Upper lobe of left lung (tissue), 6 donors: ENCODE measurements around the gene EXTL2. TPM values are rescaled to one million over a fixed set of nuclear protein-coding genes. Genes with fewer than 3 reads are reported as not detected.

ENCODE experiments used
- ATAC-seq, 2 donors: fragments of 200-7000 bp; cut with Tn5 transposase; one replicate each; pipeline ENCODE4 v1.9.1; 2022; ENCODE audit warnings: mild to moderate bottlenecking in 2 of 2, moderate library complexity in 2 of 2; ENCODE audit not compliant: low FRiP score in 2 of 2
- DNase-seq, 2 donors: peaks; one replicate each; pipeline ENCODE4 v3.0.0-alpha.2; 2019 to 2020
- H3K27ac ChIP-seq, 4 donors: fragments of 200-600 bp; sonication (generic); one replicate each; pipeline ENCODE4 v1.5.1; 2016 to 2019
- H3K27me3 ChIP-seq, 4 donors: fragments of 200-600 bp; sonication (generic); one replicate each; pipeline ENCODE4 v1.5.1; 2017 to 2019
- H3K36me3 ChIP-seq, 4 donors: fragments of 200-600 bp; sonication (generic); one replicate each; pipeline ENCODE4 v1.5.1; 2016 to 2019
- H3K4me1 ChIP-seq, 4 donors: fragments of 200-600 bp; sonication (generic); one replicate each; pipeline ENCODE4 v1.5.1; 2018 to 2019
- H3K4me3 ChIP-seq, 4 donors: fragments of 200-600 bp; sonication (generic); one replicate each; pipeline ENCODE4 v1.5.1; 2017 to 2019; ENCODE audit warnings: mild to moderate bottlenecking in 2 of 4, moderate library complexity in 1 of 4
- H3K9me3 ChIP-seq, 4 donors: fragments of 200-600 bp; sonication (generic); one replicate each; pipeline ENCODE4 v1.5.1; 2018 to 2019
- CTCF ChIP-seq, 6 experiments: fragments of 450-650 bp in 4 of 6; fragments of 200-600 bp in 2 of 6; sonication (generic) in 2 of 6; IDR thresholded peaks; one replicate each; pipeline ENCODE4 v1.5.1; 2016 to 2019; ENCODE audit warnings: antibody characterized with exemption in 6 of 6
- EP300 ChIP-seq, 4 donors: sonication (generic); formaldehyde crosslinking; IDR thresholded peaks; one replicate each; pipeline ENCODE4 v1.5.1; 2017; ENCODE audit warnings: antibody characterized with exemption in 4 of 4, control low read depth in 2 of 4
- POLR2A ChIP-seq, 4 donors: fragments of 450-650 bp; IDR thresholded peaks; one replicate each; pipeline ENCODE4 v1.5.1; 2016 to 2017; ENCODE audit warnings: antibody characterized with exemption in 4 of 4, mild to moderate bottlenecking in 2 of 4
- POLR2AphosphoS5 ChIP-seq, 2 donors: sonication (generic); formaldehyde crosslinking; IDR thresholded peaks; one replicate each; pipeline ENCODE4 v1.5.1; 2017; ENCODE audit warnings: antibody characterized with exemption in 2 of 2
- WGBS, 2 donors: methylation state at CpG; one replicate each; pipeline ENCODE4 v1.1.5; 2017 to 2018; 5-methylcytosine and 5-hydroxymethylcytosine counted together
- total RNA-seq, 6 donors: library from RNA; depleted of rRNA in 4 of 6; stranded (reverse); fragments of >200 nt in 4 of 6; gene quantifications; one replicate each; pipeline versions ENCODE4 v1.1.0 to v1.2.1, GENCODE V29; 2016 to 2021
- donor health status: DM: no; HTN: no; CAD: no; lungs with moderate emphysema.
- donor health status: DM: no; HTN: yes; CAD: no; lungs with severe emphysema.

The EXTL2 gene
- total RNA-seq, 6 donors from 2014 or later, result 5.2 to 15.3 (median 8.1) TPM

- TF ChIP-seq CTCF (IDR thresholded peaks at IDR 0.05), result no peak
- TF ChIP-seq EP300 (IDR thresholded peaks at IDR 0.05), result no peak
- TF ChIP-seq POLR2AphosphoS5 (IDR thresholded peaks at IDR 0.05), result no peak
- no peak for TF ChIP-seq POLR2A (IDR thresholded peaks at IDR 0.05)
- peaks cover 0 to 6% (median 0%) of the 10 kb centered on the region in 4 donors for H3K36me3 ChIP-seq
- H3K27ac ChIP-seq, result no peak overlapping the region
- no peaks in the 10 kb centered on the region for H3K4me1 ChIP-seq
- ATAC-seq (no peak), DNase-seq (no peak)
- 89 to 92% methylated on average over 3 of the region's 3 CpGs for WGBS, 2 donors
- H3K4me3 ChIP-seq, result no peak overlapping the region
- no peaks in the 10 kb centered on the region for H3K27me3 ChIP-seq
- no peaks in the 10 kb centered on the region for H3K9me3 ChIP-seq
Observed at GRCh38 chr1:100881687-100882086, 13.0 kb downstream of the EXTL2 start.

- H3K4me1 ChIP-seq, result no peaks in the 10 kb centered on the region
- no peak overlapping the region for H3K4me3 ChIP-seq
- H3K27ac ChIP-seq, result no peak overlapping the region
- ATAC-seq, result no peak
- no peak for DNase-seq
- no peaks in the 10 kb centered on the region for H3K27me3 ChIP-seq
- no peaks in the 10 kb centered on the region for H3K9me3 ChIP-seq
- TF ChIP-seq CTCF (IDR thresholded peaks at IDR 0.05), result no peak
- no peak for TF ChIP-seq POLR2A (IDR thresholded peaks at IDR 0.05)
- no peak for TF ChIP-seq EP300 (IDR thresholded peaks at IDR 0.05)
- TF ChIP-seq POLR2AphosphoS5 (IDR thresholded peaks at IDR 0.05), result no peak
- no peaks in the 10 kb centered on the region for H3K36me3 ChIP-seq
Observed at GRCh38 chr1:100879422-100879821, 15.2 kb downstream of the EXTL2 start.

- no peak for TF ChIP-seq CTCF (IDR thresholded peaks at IDR 0.05)
- no peak for TF ChIP-seq POLR2A (IDR thresholded peaks at IDR 0.05)
- no peak for TF ChIP-seq EP300 (IDR thresholded peaks at IDR 0.05)
- TF ChIP-seq POLR2AphosphoS5 (IDR thresholded peaks at IDR 0.05), result no peak
- no peak for ATAC-seq
- H3K4me1 ChIP-seq, result no peaks in the 10 kb centered on the region
Observed at GRCh38 chr1:100876291-100876690, 18.4 kb downstream of the EXTL2 start.

GRCh38 chr1:100875228-100875627 is 19.4 kb downstream of the EXTL2 start:
- no peaks in the 10 kb centered on the region for H3K9me3 ChIP-seq
- DNase-seq (no peak), ATAC-seq (no peak)
- H3K36me3 ChIP-seq, result no peaks in the 10 kb centered on the region
- H3K4me3 ChIP-seq, result no peak overlapping the region
- no peak overlapping the region for H3K27ac ChIP-seq
- no peak for TF ChIP-seq CTCF (IDR thresholded peaks at IDR 0.05)
- no peak for TF ChIP-seq POLR2A (IDR thresholded peaks at IDR 0.05)
- TF ChIP-seq POLR2AphosphoS5 (IDR thresholded peaks at IDR 0.05), result no peak
- no peak for TF ChIP-seq EP300 (IDR thresholded peaks at IDR 0.05)
- no peaks in the 10 kb centered on the region for H3K4me1 ChIP-seq
- WGBS, 2 donors, result 81 to 91% methylated on average over 3 of the region's 3 CpGs
- H3K27me3 ChIP-seq, result no peaks in the 10 kb centered on the region

More at GRCh38 chr1:100876291-100876690, 18.4 kb downstream of the EXTL2 start:
- Histone ChIP-seq H3K4me3 (no peak overlapping the region), H3K27ac (no peak overlapping the region), H3K9me3 (no peaks in the 10 kb centered on the region), H3K36me3 (no peaks in the 10 kb centered on the region), H3K27me3 (no peaks in the 10 kb centered on the region)
- DNase-seq, result no peak

- H3K4me3 ChIP-seq, result no peak overlapping the region
- ATAC-seq (no peak), DNase-seq (no peak)
- 73 to 84% methylated on average over 2 of the region's 2 CpGs for WGBS, 2 donors
- H3K9me3 ChIP-seq, result no peaks in the 10 kb centered on the region
- no peak overlapping the region for H3K27ac ChIP-seq
- H3K27me3 ChIP-seq, result no peaks in the 10 kb centered on the region
- H3K4me1 ChIP-seq, result no peaks in the 10 kb centered on the region
- no peak for TF ChIP-seq CTCF (IDR thresholded peaks at IDR 0.05)
- TF ChIP-seq POLR2A (IDR thresholded peaks at IDR 0.05), result no peak
- TF ChIP-seq POLR2AphosphoS5 (IDR thresholded peaks at IDR 0.05), result no peak
- TF ChIP-seq EP300 (IDR thresholded peaks at IDR 0.05), result no peak
- H3K36me3 ChIP-seq, result no peaks in the 10 kb centered on the region
Observed at GRCh38 chr1:100874433-100874832, 20.2 kb downstream of the EXTL2 start.
